ENCODE measurements around the gene LDB2. TPM values are rescaled to one million over a fixed set of nuclear protein-coding genes. Genes with fewer than 3 reads are reported as not detected.

Gene LDB2
- 10.0 and 17.2 TPM in 2 replicates for total RNA-seq

DNA sequence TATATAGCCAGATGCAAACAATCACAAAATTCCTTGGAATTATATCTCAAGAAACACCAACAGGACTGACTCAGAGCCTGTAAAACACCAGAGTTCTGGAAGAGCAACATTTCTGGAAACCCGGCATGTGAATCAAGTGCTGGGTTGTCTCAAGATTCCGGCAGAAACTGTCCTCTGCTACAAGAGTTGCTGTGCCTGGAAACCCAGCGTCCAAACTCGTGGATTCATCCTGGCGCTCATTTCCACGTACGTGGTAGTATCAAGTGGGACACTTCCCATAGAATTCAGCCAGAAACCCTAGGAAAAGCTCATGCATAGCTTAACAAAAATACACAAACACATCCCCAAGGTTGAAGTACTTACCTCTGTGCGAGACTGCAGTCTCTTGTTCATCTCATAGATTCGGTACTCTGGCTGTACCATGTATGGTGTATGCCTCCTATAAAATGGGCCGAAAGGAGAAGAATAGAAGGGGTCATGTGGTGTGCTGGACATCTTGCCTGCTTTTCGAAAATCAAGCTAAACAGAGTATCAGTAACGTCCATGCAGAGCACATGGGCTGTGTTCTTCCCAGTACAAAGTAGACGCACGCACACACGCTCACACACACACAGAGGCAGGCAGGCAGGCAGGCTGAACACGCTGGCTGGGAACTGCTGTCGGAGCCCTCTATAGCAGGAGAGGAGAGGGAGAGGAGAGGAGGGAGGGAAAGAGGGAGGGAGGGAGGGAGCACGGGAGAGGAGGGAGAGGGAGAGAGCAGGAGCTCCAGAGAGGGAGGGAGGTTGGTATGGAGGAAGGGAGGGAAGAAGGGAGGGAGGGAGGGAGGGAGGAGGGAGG lies at the start of gene LDB2:
Gene LDB2 (minus strand): TSS at position 655 of the 837 bp plus-strand sequence.

